ENCODE measurements around the gene CCDC12.
A peak's percentile ranks its signal among the peaks of the same experiment; 100 is the strongest.

DNA sequence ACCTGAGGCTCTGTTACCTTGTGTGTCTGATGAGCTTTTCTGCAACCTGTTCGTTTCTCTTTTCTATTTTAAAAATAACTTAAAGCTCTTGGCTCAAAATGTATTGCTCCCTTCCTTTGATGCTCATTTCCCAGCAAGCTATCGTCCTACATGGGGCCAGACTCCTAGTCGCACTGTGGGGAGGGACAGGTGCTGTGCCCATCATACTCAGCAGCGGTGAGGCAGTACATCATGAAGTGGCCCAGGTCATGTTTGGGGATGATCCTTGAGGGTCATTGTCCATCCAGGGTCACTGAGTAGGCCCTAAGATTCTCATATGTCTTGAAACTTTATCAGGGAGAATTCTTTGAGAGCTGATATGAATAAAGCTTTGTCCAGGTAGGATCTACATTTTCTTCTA, 57.9 kb downstream of the CCDC12 start:
- no peak; the same call in 1 of the 2 replicates for TF ChIP-seq POLR2A (IDR thresholded peaks at IDR 0.05; ENCODE audit: low read depth, low read length)
- TF ChIP-seq POLR2AphosphoS5 (IDR thresholded peaks at IDR 0.05; ENCODE audit: low read depth, low read length), result 0 out of 2 replicates have a peak, but pooled peaks have one; percentile 55
- no peak for TF ChIP-seq TAF1 (IDR thresholded peaks at IDR 0.05; ENCODE audit: borderline replicate concordance, low read depth, low read length)

All from GM12892 (cell line).